ENCODE data around the gene STARD13.

Gene STARD13

GRCh38 chr13:33285420-33286124 lies at the start of gene STARD13:
TSS of gene STARD13 (minus strand) at chr13:33285755. CDS start at chr13:33285638, 117 bp downstream.
- DNase-seq: peak; percentile 92 to 93

- DNase-seq: no peak
Measured at GRCh38 chr13:33334831-33335230, 49.3 kb upstream of the STARD13 start.

- no peak for DNase-seq
Measured at GRCh38 chr13:33331962-33332361, 46.4 kb upstream of the STARD13 start.

GRCh38 chr13:33330483-33330882 lies 44.9 kb upstream of the STARD13 start:
- DNase-seq: no peak

GRCh38 chr13:33328701-33329100 lies 43.1 kb upstream of the STARD13 start:
- no peak for DNase-seq

- no peak for DNase-seq
Measured at GRCh38 chr13:33326723-33327122, 41.2 kb upstream of the STARD13 start.

GRCh38 chr13:33326246-33326645 lies 40.7 kb upstream of the STARD13 start:
- no peak for DNase-seq

GRCh38 chr13:33323801-33324510 lies 38.4 kb upstream of the STARD13 start:
- no peak for DNase-seq

GRCh38 chr13:33322965-33323668 lies 37.6 kb upstream of the STARD13 start:
- DNase-seq: no peak

GRCh38 chr13:33322543-33322809 lies 36.9 kb upstream of the STARD13 start:
- DNase-seq: no peak

GRCh38 chr13:33321686-33322542 lies 36.4 kb upstream of the STARD13 start:
- no peak for DNase-seq

GRCh38 chr13:33319859-33320258 lies 34.3 kb upstream of the STARD13 start:
- no peak for DNase-seq

- DNase-seq: no peak
Measured at GRCh38 chr13:33318744-33319143, 33.2 kb upstream of the STARD13 start.

- no peak for DNase-seq
Measured at GRCh38 chr13:33318037-33318436, 32.5 kb upstream of the STARD13 start.

- no peak for DNase-seq
Measured at GRCh38 chr13:33316890-33317289, 31.3 kb upstream of the STARD13 start.

GRCh38 chr13:33313504-33313903 lies 27.9 kb upstream of the STARD13 start:
- no peak for DNase-seq

- DNase-seq: no peak
Measured at GRCh38 chr13:33312861-33313212, 27.3 kb upstream of the STARD13 start.

GRCh38 chr13:33312150-33312860 lies 26.8 kb upstream of the STARD13 start:
- peak in 1 of 2 donors; percentile 79 for DNase-seq

- DNase-seq: no peak
Measured at GRCh38 chr13:33311040-33311439, 25.5 kb upstream of the STARD13 start.

GRCh38 chr13:33310245-33311038 lies 24.9 kb upstream of the STARD13 start:
- DNase-seq: no peak

GRCh38 chr13:33308863-33309262 lies 23.3 kb upstream of the STARD13 start:
- DNase-seq: no peak

- DNase-seq: no peak
Measured at GRCh38 chr13:33307843-33308242, 22.3 kb upstream of the STARD13 start.
